H9 (cell line): ENCODE results near the gene RAB11FIP4. TPM values are rescaled to one million over a fixed set of nuclear protein-coding genes. Genes with fewer than 3 reads are reported as not detected.
A peak's percentile ranks its signal among the peaks of the same experiment; 100 is the strongest.

Experiments
- DNase-seq: peaks from one replicate; pipeline ENCODE4 v3.0.0-alpha.2; 2017
- H2AFZ ChIP-seq: one replicate; pipeline ENCODE4 v1.6.1; 2013; ENCODE audit warnings: mild to moderate bottlenecking, low read length, control low read depth, moderate library complexity
- H2AK5ac ChIP-seq: 2 replicates; pipeline ENCODE4 v1.6.1; 2013; ENCODE audit warnings: low read length, control low read depth, mixed read lengths; ENCODE audit not compliant: insufficient read length
- H2BK120ac ChIP-seq: one replicate; pipeline ENCODE4 v1.6.1; 2013; ENCODE audit warnings: low read depth, mild to moderate bottlenecking, low read length, control low read depth, inconsistent platforms; ENCODE audit not compliant: poor library complexity, severe bottlenecking
- H2BK12ac ChIP-seq: 2 replicates; pipeline ENCODE4 v1.6.1; 2013; ENCODE audit warnings: low read length, control low read depth, mixed read lengths, low read depth; ENCODE audit not compliant: insufficient read length
- H2BK15ac ChIP-seq: 2 replicates; pipeline ENCODE4 v1.6.1; 2013; ENCODE audit warnings: low read depth, low read length, control low read depth
- H2BK20ac ChIP-seq: one replicate; pipeline ENCODE4 v1.6.1; 2013; ENCODE audit warnings: low read depth, mild to moderate bottlenecking, low read length, control low read depth, inconsistent platforms; ENCODE audit not compliant: poor library complexity, severe bottlenecking
- H2BK5ac ChIP-seq: 2 replicates; pipeline ENCODE4 v1.6.1; 2013; ENCODE audit warnings: low read length, control low read depth, mixed read lengths; ENCODE audit not compliant: insufficient read length
- H3K14ac ChIP-seq: 2 replicates; pipeline ENCODE4 v1.6.1; 2013; ENCODE audit warnings: low read length, control low read depth; ENCODE audit not compliant: insufficient read depth
- H3K18ac ChIP-seq: 2 replicates; pipeline ENCODE4 v1.6.1; 2013; ENCODE audit warnings: low read depth, mild to moderate bottlenecking, mixed read lengths, low read length, control low read depth; ENCODE audit not compliant: insufficient read length
- H3K23ac ChIP-seq: 2 replicates; pipeline ENCODE4 v1.6.1; 2013; ENCODE audit warnings: low read length, control low read depth, mixed read lengths, low read depth; ENCODE audit not compliant: insufficient read length
- H3K23me2 ChIP-seq: 2 replicates; pipeline ENCODE4 v1.6.1; 2013; ENCODE audit warnings: low read depth, mild to moderate bottlenecking, mixed read lengths, low read length, control low read depth; ENCODE audit not compliant: insufficient read length, poor library complexity, severe bottlenecking
- H3K27ac ChIP-seq: 2 replicates; pipeline ENCODE4 v1.5.1; 2013; ENCODE audit warnings: low read length, control low read depth, mixed read lengths, low read depth; ENCODE audit not compliant: insufficient read length
- H3K27me3 ChIP-seq: 2 replicates; pipeline ENCODE4 v1.6.1; 2013; ENCODE audit warnings: low read length, control low read depth, inconsistent platforms; ENCODE audit not compliant: insufficient read depth
- H3K4ac ChIP-seq: 2 replicates; pipeline ENCODE4 v1.6.1; 2013; ENCODE audit warnings: low read depth, mild to moderate bottlenecking, control low read depth, inconsistent platforms, low read length, moderate library complexity
- H3K4me1 ChIP-seq: 2 replicates; pipeline ENCODE4 v1.6.1; 2013; ENCODE audit warnings: low read length, control low read depth, inconsistent platforms; ENCODE audit not compliant: insufficient read depth
- H3K4me2 ChIP-seq: 2 replicates; pipeline ENCODE4 v1.6.1; 2013; ENCODE audit warnings: low read length, control low read depth, mixed read lengths; ENCODE audit not compliant: insufficient read length, insufficient read depth
- H3K56ac ChIP-seq: 2 replicates; pipeline ENCODE4 v1.6.1; 2013; ENCODE audit warnings: low read depth, mild to moderate bottlenecking, mixed read lengths, low read length, control low read depth; ENCODE audit not compliant: insufficient read length
- H3K79me1 ChIP-seq: 2 replicates; pipeline ENCODE4 v1.6.1; 2013; ENCODE audit warnings: low read depth, mild to moderate bottlenecking, moderate library complexity, low read length, control low read depth, inconsistent platforms; ENCODE audit not compliant: insufficient read depth, poor library complexity, severe bottlenecking
- H3K79me2 ChIP-seq: 2 replicates; pipeline ENCODE4 v1.6.1; 2013; ENCODE audit warnings: low read length, control low read depth, inconsistent platforms; ENCODE audit not compliant: insufficient read depth
- H3K9ac ChIP-seq: 2 replicates; pipeline ENCODE4 v1.6.1; 2013; ENCODE audit warnings: low read length, control low read depth, mixed read lengths; ENCODE audit not compliant: insufficient read length; ENCODE audit errors: extremely low read depth
- H3K9me3 ChIP-seq: one replicate; pipeline ENCODE4 v1.6.1; 2013; ENCODE audit warnings: low read depth, low read length, inconsistent platforms; ENCODE audit not compliant: control insufficient read depth
- H3T11ph ChIP-seq: one replicate; pipeline ENCODE4 v1.6.1; 2013; ENCODE audit warnings: mild to moderate bottlenecking, low read length, control low read depth, inconsistent platforms
- H4K20me1 ChIP-seq: one replicate; pipeline ENCODE4 v1.6.1; 2013; ENCODE audit not compliant: control insufficient read depth, insufficient read length, insufficient read depth
- H4K5ac ChIP-seq: 2 replicates; pipeline ENCODE4 v1.6.1; 2013; ENCODE audit warnings: low read depth, mild to moderate bottlenecking, mixed read lengths, low read length, control low read depth; ENCODE audit not compliant: insufficient read length
- H4K8ac ChIP-seq: replicated peaks from 2 replicates; pipeline ENCODE4 v1.6.1; 2013; ENCODE audit warnings: low read length, control low read depth, mixed read lengths, low read depth; ENCODE audit not compliant: insufficient read length
- H4K91ac ChIP-seq: 2 replicates; pipeline ENCODE4 v1.6.1; 2013; ENCODE audit warnings: low read depth, mild to moderate bottlenecking, moderate library complexity, mixed read lengths, low read length, control low read depth; ENCODE audit not compliant: insufficient read length
- H3K27ac Mint-ChIP-seq, 3 experiments: 2 replicates in 2 of 3; 3 replicates in 1 of 3; pipeline ENCODE4 v1.8.0; 2020 to 2021; ENCODE audit warnings: mixed read lengths in 3 of 3, mild to moderate bottlenecking in 1 of 3, moderate library complexity in 1 of 3
- H3K27me3 Mint-ChIP-seq: 2 replicates; pipeline ENCODE4 v1.8.0; 2021; ENCODE audit warnings: low read depth, mild to moderate bottlenecking, moderate library complexity, mixed read lengths
- H3K36me3 Mint-ChIP-seq, 3 experiments: 2 replicates in 2 of 3; 3 replicates in 1 of 3; pipeline ENCODE4 v1.8.0; 2020 to 2021; ENCODE audit warnings: low read depth in 3 of 3, mixed read lengths in 3 of 3; ENCODE audit not compliant: insufficient read depth in 1 of 3
- H3K4me1 Mint-ChIP-seq, 2 experiments: 2 replicates each; pipeline ENCODE4 v1.8.0; 2020; ENCODE audit warnings: mixed read lengths in 2 of 2
- H3K4me3 Mint-ChIP-seq, 2 experiments: 2 replicates in 1 of 2; 3 replicates in 1 of 2; pipeline ENCODE4 v1.8.0; 2020 to 2021; ENCODE audit warnings: mild to moderate bottlenecking in 2 of 2, mixed read lengths in 2 of 2, moderate library complexity in 1 of 2
- H3K9me3 Mint-ChIP-seq, 2 experiments: 2 replicates in 1 of 2; 3 replicates in 1 of 2; pipeline ENCODE4 v1.8.0; 2020; ENCODE audit warnings: mild to moderate bottlenecking in 2 of 2, mixed read lengths in 2 of 2, moderate library complexity in 1 of 2
- WGBS: extraction: QIAGEN DNeasy Blood & Tissue Kit; methylation state at CpG from one replicate; pipeline ENCODE4 v1.1.7; 2013; ENCODE audit warnings: missing lambda C conversion rate, low lambda C conversion rate, mixed read lengths; ENCODE audit not compliant: insufficient read length; ENCODE audit errors: extremely low coverage; 5-methylcytosine and 5-hydroxymethylcytosine counted together
- total RNA-seq: library from RNA; stranded (reverse); gene quantifications from 2 replicates; pipeline ENCODE4 v1.2.1, GENCODE V29; 2021
- TF ChIP-seq, protein P1 (sequence below): fragments of 200-600 bp; sonication (generic); conservative IDR thresholded peaks from 3 replicates; pipeline ENCODE4 v1.8.0; 2021; ENCODE audit warnings: antibody characterized with exemption, mild to moderate bottlenecking

RAB11FIP4 gene
- total RNA-seq, 1 experiment from 2014 or later, result 25.7 TPM

DNA sequence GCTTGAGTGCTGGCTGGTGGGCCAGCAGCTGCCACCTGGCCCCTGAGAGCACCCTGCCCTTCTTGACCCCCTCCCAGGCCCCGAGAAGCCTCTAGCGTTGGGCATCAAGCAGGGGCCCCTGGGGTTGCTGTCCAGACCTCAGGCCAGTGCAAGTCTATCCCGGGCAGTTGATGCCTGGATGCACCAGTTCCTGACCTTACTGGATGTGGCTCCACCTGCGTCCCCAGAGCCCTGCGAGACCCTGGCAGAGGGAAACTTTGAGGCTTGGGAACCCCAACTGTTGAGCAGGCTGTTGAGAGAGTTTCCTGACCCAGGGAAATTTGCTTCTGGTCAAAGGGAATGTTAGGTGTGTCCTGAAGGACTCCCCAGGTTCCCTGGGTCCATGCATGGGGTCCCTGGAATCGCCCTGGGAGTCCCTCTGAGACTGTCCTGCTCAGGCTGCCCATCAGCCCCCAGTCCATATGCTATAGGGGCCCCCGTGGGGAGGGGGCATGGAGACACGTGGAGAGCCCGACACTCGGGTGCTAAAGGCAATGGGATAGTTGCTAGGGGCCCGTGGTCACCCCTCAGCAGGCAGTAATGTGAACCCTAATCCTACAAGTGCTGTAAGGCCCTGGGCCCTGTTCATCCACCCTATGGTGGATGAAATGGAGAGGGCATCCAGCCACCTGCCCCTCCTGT, 46.4 kb downstream of the RAB11FIP4 start:
- TF ChIP-seq, protein P1, sequence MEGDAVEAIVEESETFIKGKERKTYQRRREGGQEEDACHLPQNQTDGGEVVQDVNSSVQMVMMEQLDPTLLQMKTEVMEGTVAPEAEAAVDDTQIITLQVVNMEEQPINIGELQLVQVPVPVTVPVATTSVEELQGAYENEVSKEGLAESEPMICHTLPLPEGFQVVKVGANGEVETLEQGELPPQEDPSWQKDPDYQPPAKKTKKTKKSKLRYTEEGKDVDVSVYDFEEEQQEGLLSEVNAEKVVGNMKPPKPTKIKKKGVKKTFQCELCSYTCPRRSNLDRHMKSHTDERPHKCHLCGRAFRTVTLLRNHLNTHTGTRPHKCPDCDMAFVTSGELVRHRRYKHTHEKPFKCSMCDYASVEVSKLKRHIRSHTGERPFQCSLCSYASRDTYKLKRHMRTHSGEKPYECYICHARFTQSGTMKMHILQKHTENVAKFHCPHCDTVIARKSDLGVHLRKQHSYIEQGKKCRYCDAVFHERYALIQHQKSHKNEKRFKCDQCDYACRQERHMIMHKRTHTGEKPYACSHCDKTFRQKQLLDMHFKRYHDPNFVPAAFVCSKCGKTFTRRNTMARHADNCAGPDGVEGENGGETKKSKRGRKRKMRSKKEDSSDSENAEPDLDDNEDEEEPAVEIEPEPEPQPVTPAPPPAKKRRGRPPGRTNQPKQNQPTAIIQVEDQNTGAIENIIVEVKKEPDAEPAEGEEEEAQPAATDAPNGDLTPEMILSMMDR, result no peak
- no peak overlapping the region for H4K91ac ChIP-seq
- Mint-ChIP-seq H3K9me3 (no peaks in the 10 kb centered on the region), H3K36me3 (no peaks in the 10 kb centered on the region), H3K27ac (no peak overlapping the region), H3K4me3 (no peak overlapping the region), H3K4me1 (peaks cover 2% of the 10 kb centered on the region in 2 experiments), H3K27me3 (no peaks in the 10 kb centered on the region)
- no peak overlapping the region for H2BK12ac ChIP-seq
- no peak overlapping the region for H3K56ac ChIP-seq
- no peaks in the 10 kb centered on the region for H3K4me1 ChIP-seq
- no peak overlapping the region for H3K4me2 ChIP-seq
- no peaks in the 10 kb centered on the region for H4K20me1 ChIP-seq
- no peak overlapping the region for H4K8ac ChIP-seq
- no peak overlapping the region for H2BK20ac ChIP-seq
- no peak overlapping the region for H3K27ac ChIP-seq
- H3K14ac ChIP-seq, result no peak overlapping the region
- H2AFZ ChIP-seq, result no peak overlapping the region
- no peak overlapping the region for H3K18ac ChIP-seq
- no peak overlapping the region for H3K23ac ChIP-seq
- H3K27me3 ChIP-seq, result no peaks in the 10 kb centered on the region
- no peak overlapping the region for H2AK5ac ChIP-seq
- H3K23me2 ChIP-seq, result no peaks in the 10 kb centered on the region
- no peaks in the 10 kb centered on the region for H3K9me3 ChIP-seq
- no peak overlapping the region for H3T11ph ChIP-seq
- no peaks in the 10 kb centered on the region for H3K79me1 ChIP-seq
- WGBS, result no CpG with 5 or more reads among the region's 11 CpGs
- H2BK15ac ChIP-seq, result no peak overlapping the region
- H2BK5ac ChIP-seq, result no peak overlapping the region
- H3K79me2 ChIP-seq, result no peaks in the 10 kb centered on the region
- H2BK120ac ChIP-seq, result no peak overlapping the region
- no peak overlapping the region for H3K4ac ChIP-seq
- H3K9ac ChIP-seq, result no peak overlapping the region
- no peak overlapping the region for H4K5ac ChIP-seq
- peak; percentile 28 for DNase-seq
